GM20000 (cell line): ENCODE results near the gene KRTAP5-7.

Experiments
- DNase-seq: peaks from one replicate; pipeline ENCODE4 v3.0.0; 2012; ENCODE audit warnings: low spot score
- CTCF ChIP-seq: IDR thresholded peaks from 2 replicates; pipeline ENCODE4 v1.5.1; 2012; ENCODE audit warnings: mild to moderate bottlenecking, control low read depth; ENCODE audit errors: extremely low read depth, missing control alignments

Gene KRTAP5-7

GRCh38 chr11:71538666-71538990 is 11.6 kb downstream of the KRTAP5-7 start:
- no peak for DNase-seq
- no peak for TF ChIP-seq CTCF

GRCh38 chr11:71539017-71539416 is 11.9 kb downstream of the KRTAP5-7 start:
- no peak for DNase-seq
- no peak for TF ChIP-seq CTCF

- peak; percentile 46 for DNase-seq
These were observed 12.9 kb downstream of the KRTAP5-7 start for GRCh38 chr11:71539971-71540370.

- peak; percentile 46 for DNase-seq
These were observed 13.6 kb downstream of the KRTAP5-7 start for GRCh38 chr11:71540521-71541304.

- no peak for TF ChIP-seq CTCF
- DNase-seq: no peak
These were observed 15.3 kb downstream of the KRTAP5-7 start for GRCh38 chr11:71542382-71542781.

- no peak for TF ChIP-seq CTCF
- no peak for DNase-seq
These were observed 16.1 kb downstream of the KRTAP5-7 start for GRCh38 chr11:71542879-71543777.

GRCh38 chr11:71543866-71544265 is 16.8 kb downstream of the KRTAP5-7 start:
- TF ChIP-seq CTCF: no peak
- DNase-seq: no peak

- no peak for TF ChIP-seq CTCF
- no peak for DNase-seq
These were observed 17.6 kb downstream of the KRTAP5-7 start for GRCh38 chr11:71544525-71545214.
